ENCODE data around the gene GMPPB. TPM values are rescaled to one million over a fixed set of nuclear protein-coding genes. Genes with fewer than 3 reads are reported as not detected.

Gene GMPPB
- total and polyA plus RNA-seq, 2 donors = 11.3 to 17.9 TPM

GRCh38 chr3:49747792-49748480, 24.2 kb upstream of the GMPPB start:
- 76% methylated on average over 13 of the region's 13 CpGs for WGBS
- no peaks in the 10 kb centered on the region for H3K4me1 ChIP-seq (ENCODE audit: insufficient read depth)
- no peaks in the 10 kb centered on the region for H3K36me3 ChIP-seq (ENCODE audit: insufficient read depth)
- DNase-seq (ENCODE audit: extremely low spot score) = no peak
- H3K4me3 ChIP-seq (ENCODE audit: low read depth, low read length) = no peak overlapping the region
- H3K27ac ChIP-seq (ENCODE audit: low read depth) = no peak overlapping the region

GRCh38 chr3:49745986-49746385, 22.2 kb upstream of the GMPPB start:
- Histone ChIP-seq H3K27ac (ENCODE audit: low read depth) (no peak overlapping the region), H3K4me1 (ENCODE audit: insufficient read depth) (no peaks in the 10 kb centered on the region), H3K36me3 (ENCODE audit: insufficient read depth) (no peaks in the 10 kb centered on the region), H3K4me3 (ENCODE audit: low read depth, low read length) (no peak overlapping the region)
- 74% methylated on average over 2 of the region's 2 CpGs for WGBS
- DNase-seq (ENCODE audit: extremely low spot score) = no peak

- Histone ChIP-seq H3K4me3 (ENCODE audit: low read depth, low read length) (no peak overlapping the region), H3K36me3 (ENCODE audit: insufficient read depth) (no peaks in the 10 kb centered on the region), H3K4me1 (ENCODE audit: insufficient read depth) (no peaks in the 10 kb centered on the region), H3K27ac (ENCODE audit: low read depth) (no peak overlapping the region)
- no peak for DNase-seq (ENCODE audit: extremely low spot score)
Measured at GRCh38 chr3:49740427-49740826, 16.7 kb upstream of the GMPPB start.

- DNase-seq (ENCODE audit: extremely low spot score) = no peak
- Histone ChIP-seq H3K36me3 (ENCODE audit: insufficient read depth) (peaks cover 4% of the 10 kb centered on the region), H3K27ac (ENCODE audit: low read depth) (no peak overlapping the region), H3K4me3 (ENCODE audit: low read depth, low read length) (no peak overlapping the region), H3K4me1 (ENCODE audit: insufficient read depth) (no peaks in the 10 kb centered on the region)
- WGBS = 92% methylated on average over 11 of the region's 11 CpGs
Measured at GRCh38 chr3:49738067-49738713, 14.4 kb upstream of the GMPPB start.

GRCh38 chr3:49734752-49735151, 11.0 kb upstream of the GMPPB start:
- no peak overlapping the region for H3K4me3 ChIP-seq (ENCODE audit: low read depth, low read length)
- no peaks in the 10 kb centered on the region for H3K4me1 ChIP-seq (ENCODE audit: insufficient read depth)
- no peak overlapping the region for H3K27ac ChIP-seq (ENCODE audit: low read depth)
- DNase-seq (ENCODE audit: extremely low spot score) = no peak
- WGBS = 93% methylated on average over 6 of the region's 6 CpGs
- peaks cover 4% of the 10 kb centered on the region for H3K36me3 ChIP-seq (ENCODE audit: insufficient read depth)

- Histone ChIP-seq H3K4me1 (ENCODE audit: insufficient read depth) (no peaks in the 10 kb centered on the region), H3K4me3 (ENCODE audit: low read depth, low read length) (no peak overlapping the region), H3K27ac (ENCODE audit: low read depth) (no peak overlapping the region), H3K36me3 (ENCODE audit: insufficient read depth) (peaks cover 4% of the 10 kb centered on the region)
- no peak for DNase-seq (ENCODE audit: extremely low spot score)
- 93% methylated on average over 1 of the region's 1 CpG for WGBS
Measured at GRCh38 chr3:49733551-49733950, 9.8 kb upstream of the GMPPB start.

- H3K27ac ChIP-seq (ENCODE audit: low read depth) = no peak overlapping the region
- H3K4me1 ChIP-seq (ENCODE audit: insufficient read depth) = no peaks in the 10 kb centered on the region
- peaks cover 4% of the 10 kb centered on the region for H3K36me3 ChIP-seq (ENCODE audit: insufficient read depth)
- H3K4me3 ChIP-seq (ENCODE audit: low read depth, low read length) = no peak overlapping the region
- 94% methylated on average over 11 of the region's 11 CpGs for WGBS
- no peak for DNase-seq (ENCODE audit: extremely low spot score)
Measured at GRCh38 chr3:49732597-49732996, 8.8 kb upstream of the GMPPB start.

- Histone ChIP-seq H3K36me3 (ENCODE audit: insufficient read depth) (peaks cover 4% of the 10 kb centered on the region), H3K4me1 (ENCODE audit: insufficient read depth) (no peaks in the 10 kb centered on the region), H3K27ac (ENCODE audit: low read depth) (no peak overlapping the region), H3K4me3 (ENCODE audit: low read depth, low read length) (no peak overlapping the region)
- DNase-seq (ENCODE audit: extremely low spot score) = no peak
- WGBS = 98% methylated on average over 4 of the region's 4 CpGs
Measured at GRCh38 chr3:49729966-49730609, 6.3 kb upstream of the GMPPB start.

GRCh38 chr3:49727924-49728361, 4.2 kb upstream of the GMPPB start:
- Histone ChIP-seq H3K4me1 (ENCODE audit: insufficient read depth) (no peaks in the 10 kb centered on the region), H3K4me3 (ENCODE audit: low read depth, low read length) (no peak overlapping the region), H3K36me3 (ENCODE audit: insufficient read depth) (no peaks in the 10 kb centered on the region), H3K27ac (ENCODE audit: low read depth) (no peak overlapping the region)
- 94% methylated on average over 15 of the region's 15 CpGs for WGBS
- DNase-seq (ENCODE audit: extremely low spot score) = no peak

GRCh38 chr3:49727154-49727923, 3.6 kb upstream of the GMPPB start:
- Histone ChIP-seq H3K4me3 (ENCODE audit: low read depth, low read length) (no peak overlapping the region), H3K4me1 (ENCODE audit: insufficient read depth) (no peaks in the 10 kb centered on the region), H3K27ac (ENCODE audit: low read depth) (no peak overlapping the region), H3K36me3 (ENCODE audit: insufficient read depth) (no peaks in the 10 kb centered on the region)
- DNase-seq (ENCODE audit: extremely low spot score) = no peak
- WGBS = 90% methylated on average over 19 of the region's 19 CpGs

GRCh38 chr3:49725906-49726681, 2.3 kb upstream of the GMPPB start:
- WGBS = 89% methylated on average over 11 of the region's 11 CpGs
- Histone ChIP-seq H3K27ac (ENCODE audit: low read depth) (no peak overlapping the region), H3K36me3 (ENCODE audit: insufficient read depth) (no peaks in the 10 kb centered on the region), H3K4me3 (ENCODE audit: low read depth, low read length) (no peak overlapping the region), H3K4me1 (ENCODE audit: insufficient read depth) (no peaks in the 10 kb centered on the region)
- no peak for DNase-seq (ENCODE audit: extremely low spot score)

GRCh38 chr3:49724586-49724985, 835 bp upstream of the GMPPB start:
- H3K36me3 ChIP-seq (ENCODE audit: insufficient read depth) = no peaks in the 10 kb centered on the region
- no peak for DNase-seq (ENCODE audit: extremely low spot score)
- peak overlapping the region; percentile 88 for H3K27ac ChIP-seq (ENCODE audit: low read depth)
- WGBS = 19% methylated on average over 6 of the region's 6 CpGs
- H3K4me3 ChIP-seq (ENCODE audit: low read depth, low read length) = peak overlapping the region; percentile 48
- H3K4me1 ChIP-seq (ENCODE audit: insufficient read depth) = no peaks in the 10 kb centered on the region

GRCh38 chr3:49723296-49723627, 489 bp downstream of the GMPPB start:
- H3K36me3 ChIP-seq (ENCODE audit: insufficient read depth) = no peaks in the 10 kb centered on the region

More at GRCh38 chr3:49723296-49723627, 489 bp downstream of the GMPPB start:
- 0% methylated on average over 20 of the region's 20 CpGs for WGBS
- H3K4me1 ChIP-seq (ENCODE audit: insufficient read depth) = no peaks in the 10 kb centered on the region
- peak overlapping the region; percentile 96 for H3K27ac ChIP-seq (ENCODE audit: low read depth)
- H3K4me3 ChIP-seq (ENCODE audit: low read depth, low read length) = peak overlapping the region; percentile 72
- no peak for DNase-seq (ENCODE audit: extremely low spot score)
